Natural killer cell (primary cell): ENCODE results near the gene HES2. TPM values are rescaled to one million over a fixed set of nuclear protein-coding genes. Genes with fewer than 3 reads are reported as not detected.

ENCODE experiments used
- ATAC-seq, 3 donors: fragments of 150-1000 bp in 2 of 3; fragments of 200-7000 bp in 1 of 3; cut with Tn5 transposase; 1 replicate in 1 of 3; 2 replicates in 2 of 3; pipeline ENCODE4 v1.10.0; 2021; ENCODE audit warnings: mild to moderate bottlenecking in 2 of 3, moderate library complexity in 2 of 3
- DNase-seq, 2 donors: peaks; one replicate each; pipeline versions ENCODE4 v3.0.0 to v3.0.0-alpha.2; 2013 to 2021; ENCODE audit warnings: mixed read lengths in 1 of 2
- H3K27ac ChIP-seq: one replicate; pipeline ENCODE4 v1.5.1; 2013; ENCODE audit warnings: mild to moderate bottlenecking, low read length
- H3K27me3 ChIP-seq: one replicate; pipeline ENCODE4 v1.6.1; 2013; ENCODE audit warnings: low read length; ENCODE audit not compliant: control insufficient read depth, insufficient read depth
- H3K36me3 ChIP-seq: one replicate; pipeline ENCODE4 v1.6.1; 2013; ENCODE audit warnings: low read length; ENCODE audit not compliant: control insufficient read depth, insufficient read depth
- H3K4me1 ChIP-seq: one replicate; pipeline ENCODE4 v1.6.1; 2013; ENCODE audit warnings: low read length; ENCODE audit not compliant: control insufficient read depth, insufficient read depth
- H3K4me3 ChIP-seq: one replicate; pipeline ENCODE4 v1.5.1; 2013; ENCODE audit warnings: low read length
- H3K9me3 ChIP-seq: one replicate; pipeline ENCODE4 v1.6.1; 2013; ENCODE audit warnings: low read length; ENCODE audit not compliant: control insufficient read depth, insufficient read depth
- H3K27ac Mint-ChIP-seq, 2 donors: one replicate each; pipeline ENCODE4 v1.8.0; 2022; ENCODE audit warnings: mild to moderate bottlenecking in 2 of 2, mixed read lengths in 2 of 2, moderate library complexity in 1 of 2
- H3K27me3 Mint-ChIP-seq, 2 donors: one replicate each; pipeline ENCODE4 v1.8.0; 2022; ENCODE audit warnings: low read depth in 2 of 2, mixed read lengths in 2 of 2
- H3K36me3 Mint-ChIP-seq: one replicate; pipeline ENCODE4 v1.8.0; 2022; ENCODE audit warnings: mixed read lengths
- H3K4me1 Mint-ChIP-seq, 2 donors: one replicate each; pipeline ENCODE4 v1.8.0; 2022; ENCODE audit warnings: mixed read lengths in 2 of 2
- H3K4me3 Mint-ChIP-seq: one replicate; pipeline ENCODE4 v1.8.0; 2022; ENCODE audit warnings: mild to moderate bottlenecking, moderate library complexity, mixed read lengths
- H3K9me3 Mint-ChIP-seq, 2 donors: one replicate each; pipeline ENCODE4 v1.8.0; 2022; ENCODE audit warnings: mixed read lengths in 2 of 2
- CTCF ChIP-seq: fragments of 200-600 bp; IDR thresholded peaks from one replicate; pipeline ENCODE4 v1.8.0; 2022; ENCODE audit warnings: antibody characterized with exemption
- WGBS: methylation state at CpG from one replicate; pipeline ENCODE4 v1.1.7; 2013; ENCODE audit warnings: missing lambda C conversion rate; ENCODE audit not compliant: insufficient coverage; 5-methylcytosine and 5-hydroxymethylcytosine counted together
- intact Hi-C: fragments of 100-400 bp; cut with micrococcal nuclease; formaldehyde crosslinking; loops from one replicate; pipeline ENCODE4 v1.14.2; 2022
- total RNA-seq, 4 donors: library from RNA; stranded (reverse); fragments of 120-200 nt in 1 of 4; gene quantifications; one replicate each; pipeline versions ENCODE4 v1.2.3 to v1.2.4, GENCODE V29; 2013 to 2022

The HES2 gene
- total RNA-seq, 3 donors from 2014 or later (not counting 1 experiment from before 2014, with no cell fraction given), result not detected

- 100% methylated on average over 1 of the region's 1 CpG for WGBS
These were observed 35.6 kb downstream of the HES2 start for GRCh38 chr1:6384135-6384534.

GRCh38 chr1:6380037-6380436 lies 39.7 kb downstream of the HES2 start:
- intact Hi-C loops, result no loop called here
- H3K4me3 ChIP-seq, result no peak overlapping the region
- no peaks in the 10 kb centered on the region for H3K36me3 ChIP-seq
- no peaks in the 10 kb centered on the region for H3K27me3 ChIP-seq
- WGBS, result 94% methylated on average over 7 of the region's 7 CpGs
- ATAC-seq (no peak), DNase-seq (no peak)
- no peaks in the 10 kb centered on the region for H3K4me1 Mint-ChIP-seq
- H3K9me3 ChIP-seq, result no peaks in the 10 kb centered on the region
- no peak for TF ChIP-seq CTCF
- H3K4me1 ChIP-seq, result no peaks in the 10 kb centered on the region
- H3K27me3 Mint-ChIP-seq, result no peaks in the 10 kb centered on the region
- H3K27ac ChIP-seq, result no peak overlapping the region
- H3K4me3 Mint-ChIP-seq, result no peak overlapping the region
- H3K36me3 Mint-ChIP-seq, result no peaks in the 10 kb centered on the region
- no peaks in the 10 kb centered on the region for H3K9me3 Mint-ChIP-seq
- H3K27ac Mint-ChIP-seq, result no peak overlapping the region

More at GRCh38 chr1:6384135-6384534, 35.6 kb downstream of the HES2 start:
- no peak for DNase-seq
- Mint-ChIP-seq H3K4me3 (no peak overlapping the region), H3K27ac (no peak overlapping the region), H3K9me3 (no peaks in the 10 kb centered on the region), H3K36me3 (no peaks in the 10 kb centered on the region), H3K27me3 (no peaks in the 10 kb centered on the region), H3K4me1 (peaks cover 0 to 4% of the 10 kb centered on the region in 2 donors)
- Histone ChIP-seq H3K36me3 (no peaks in the 10 kb centered on the region), H3K27me3 (no peaks in the 10 kb centered on the region), H3K4me3 (no peak overlapping the region), H3K4me1 (no peaks in the 10 kb centered on the region), H3K9me3 (no peaks in the 10 kb centered on the region), H3K27ac (no peak overlapping the region)
- intact Hi-C loops, result no loop called here
- TF ChIP-seq CTCF, result no peak
- no peak for ATAC-seq

- 89% methylated on average over 11 of the region's 12 CpGs for WGBS
- Mint-ChIP-seq H3K27me3 (no peaks in the 10 kb centered on the region), H3K27ac (no peak overlapping the region), H3K36me3 (no peaks in the 10 kb centered on the region), H3K4me1 (no peaks in the 10 kb centered on the region), H3K9me3 (no peaks in the 10 kb centered on the region), H3K4me3 (no peak overlapping the region)
- Histone ChIP-seq H3K36me3 (no peaks in the 10 kb centered on the region), H3K4me1 (no peaks in the 10 kb centered on the region), H3K4me3 (no peak overlapping the region), H3K9me3 (no peaks in the 10 kb centered on the region), H3K27me3 (no peaks in the 10 kb centered on the region), H3K27ac (no peak overlapping the region)
- intact Hi-C loops, result no loop called here
- no peak for DNase-seq
- ATAC-seq, result no peak
- TF ChIP-seq CTCF, result no peak
These were observed 41.5 kb downstream of the HES2 start for GRCh38 chr1:6378096-6378746.
